Mesodermal cell (in vitro differentiated cells): Measurements from ENCODE around the gene SNX9. TPM values are rescaled to one million over a fixed set of nuclear protein-coding genes. Genes with fewer than 3 reads are reported as not detected.

Experiments used
- H3K27ac ChIP-seq: 2 replicates; pipeline ENCODE4 v1.7.0; 2013; ENCODE audit warnings: mild to moderate bottlenecking, low read depth, low read length, moderate library complexity; ENCODE audit not compliant: severe bottlenecking
- H3K36me3 ChIP-seq: 2 replicates; pipeline ENCODE4 v1.7.1; 2013; ENCODE audit warnings: mild to moderate bottlenecking, low read length, moderate library complexity; ENCODE audit not compliant: control insufficient read depth, insufficient read depth
- H3K4me1 ChIP-seq: one replicate; pipeline ENCODE4 v1.7.1; 2013; ENCODE audit warnings: mild to moderate bottlenecking, low read length; ENCODE audit not compliant: insufficient read depth, control insufficient read depth, poor library complexity, severe bottlenecking
- H3K4me3 ChIP-seq: 2 replicates; pipeline ENCODE4 v1.7.0; 2013; ENCODE audit warnings: low read length, control low read depth, mild to moderate bottlenecking; ENCODE audit not compliant: insufficient read depth, poor library complexity, severe bottlenecking; ENCODE audit errors: extremely low read depth
- H3K9me3 ChIP-seq: 2 replicates; pipeline ENCODE4 v1.7.1; 2013; ENCODE audit warnings: mild to moderate bottlenecking, low read length, moderate library complexity; ENCODE audit not compliant: control insufficient read depth
- WGBS, 2 experiments: methylation state at CpG; one replicate each; pipeline ENCODE4 v1.1.5; 2013; ENCODE audit warnings: missing lambda C conversion rate in 2 of 2; ENCODE audit not compliant: insufficient coverage in 2 of 2; 5-methylcytosine and 5-hydroxymethylcytosine counted together
- polyA plus RNA-seq, 2 experiments: library from polyadenylated mRNA; stranded (reverse); fragments of 50-300 nt; gene quantifications; one replicate each; pipeline ENCODE4 v1.2.3, GENCODE V29; 2013

Gene SNX9
- 30.4 TPM for polyA plus RNA-seq (2013, experiment 1 of 2)
- 34.5 TPM for polyA plus RNA-seq (2013, experiment 2 of 2)

DNA sequence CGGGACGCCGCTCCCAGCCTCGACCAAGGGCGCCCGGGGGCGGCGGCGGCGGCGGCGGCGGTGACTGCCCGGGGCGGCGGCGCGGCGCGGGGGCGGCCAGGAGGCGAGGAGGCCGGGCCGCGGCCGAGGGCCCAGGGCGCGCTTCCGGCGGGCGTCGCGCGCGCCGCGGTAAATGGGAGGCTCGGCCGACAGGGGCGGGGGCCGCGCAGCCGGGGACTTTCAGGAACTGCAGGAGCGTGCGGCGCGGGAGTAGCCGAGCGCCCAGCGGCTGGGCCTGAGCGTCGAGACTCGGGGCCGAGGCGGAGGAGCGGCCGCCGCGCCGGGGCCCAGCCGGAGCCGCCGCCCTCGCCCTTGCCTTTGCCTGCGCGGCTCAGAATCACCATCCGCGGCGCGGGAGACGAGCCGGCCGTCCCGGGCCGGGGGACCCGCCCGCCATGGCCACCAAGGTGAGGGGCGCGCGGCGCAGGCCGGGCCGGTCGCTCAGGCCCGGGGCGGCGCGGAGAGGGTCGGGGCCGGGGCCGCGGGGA is at the start of gene SNX9:
Gene SNX9, plus strand, starts transcription at position 246 of the 527 bp plus-strand sequence. Its CDS starts 189 bp downstream, at position 435.
- H3K36me3 ChIP-seq, result no peaks in the 10 kb centered on the region
- peak within 1 kb of the TSS; percentile 69 for H3K27ac ChIP-seq
- no peaks in the 10 kb centered on the region for H3K9me3 ChIP-seq
- peaks cover 7% of the 10 kb centered on the region for H3K4me1 ChIP-seq
- 0% methylated on average over 70 to 72 of the region's 92 CpGs for WGBS, 2 experiments
- H3K4me3 ChIP-seq, result peak within 1 kb of the TSS; percentile 77

DNA sequence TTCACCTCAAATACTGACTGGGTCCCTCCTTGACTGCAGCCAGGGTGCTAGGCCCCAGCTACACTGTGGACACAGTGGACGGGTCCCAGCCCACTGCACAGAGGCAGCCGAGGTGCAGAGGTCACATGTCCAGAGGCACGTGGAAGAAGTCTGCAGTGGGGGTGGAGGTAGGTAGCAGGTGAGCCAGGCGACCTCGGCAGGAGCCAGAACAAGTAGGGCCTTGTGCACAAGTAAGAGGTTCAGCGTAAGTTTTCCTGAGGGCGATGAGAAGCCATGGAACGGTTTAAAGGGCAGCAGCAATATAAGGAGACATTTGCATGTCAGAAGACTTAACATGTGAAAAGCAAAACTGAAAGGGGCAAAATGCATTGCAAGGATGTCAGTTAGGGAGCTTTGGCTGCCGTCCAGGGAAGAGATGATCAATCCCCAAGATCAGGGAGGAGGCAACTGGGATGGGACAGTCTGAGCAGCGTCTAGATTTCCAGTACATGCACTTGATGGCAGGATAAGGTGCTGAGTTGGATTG is 49.7 kb upstream of the SNX9 start:
- no peak overlapping the region for H3K27ac ChIP-seq
- no peak overlapping the region for H3K4me3 ChIP-seq
- H3K36me3 ChIP-seq, result no peaks in the 10 kb centered on the region
- WGBS, 2 experiments, result 81 to 82% methylated on average over 10 of the region's 10 CpGs
- no peaks in the 10 kb centered on the region for H3K4me1 ChIP-seq
- H3K9me3 ChIP-seq, result no peaks in the 10 kb centered on the region

DNA sequence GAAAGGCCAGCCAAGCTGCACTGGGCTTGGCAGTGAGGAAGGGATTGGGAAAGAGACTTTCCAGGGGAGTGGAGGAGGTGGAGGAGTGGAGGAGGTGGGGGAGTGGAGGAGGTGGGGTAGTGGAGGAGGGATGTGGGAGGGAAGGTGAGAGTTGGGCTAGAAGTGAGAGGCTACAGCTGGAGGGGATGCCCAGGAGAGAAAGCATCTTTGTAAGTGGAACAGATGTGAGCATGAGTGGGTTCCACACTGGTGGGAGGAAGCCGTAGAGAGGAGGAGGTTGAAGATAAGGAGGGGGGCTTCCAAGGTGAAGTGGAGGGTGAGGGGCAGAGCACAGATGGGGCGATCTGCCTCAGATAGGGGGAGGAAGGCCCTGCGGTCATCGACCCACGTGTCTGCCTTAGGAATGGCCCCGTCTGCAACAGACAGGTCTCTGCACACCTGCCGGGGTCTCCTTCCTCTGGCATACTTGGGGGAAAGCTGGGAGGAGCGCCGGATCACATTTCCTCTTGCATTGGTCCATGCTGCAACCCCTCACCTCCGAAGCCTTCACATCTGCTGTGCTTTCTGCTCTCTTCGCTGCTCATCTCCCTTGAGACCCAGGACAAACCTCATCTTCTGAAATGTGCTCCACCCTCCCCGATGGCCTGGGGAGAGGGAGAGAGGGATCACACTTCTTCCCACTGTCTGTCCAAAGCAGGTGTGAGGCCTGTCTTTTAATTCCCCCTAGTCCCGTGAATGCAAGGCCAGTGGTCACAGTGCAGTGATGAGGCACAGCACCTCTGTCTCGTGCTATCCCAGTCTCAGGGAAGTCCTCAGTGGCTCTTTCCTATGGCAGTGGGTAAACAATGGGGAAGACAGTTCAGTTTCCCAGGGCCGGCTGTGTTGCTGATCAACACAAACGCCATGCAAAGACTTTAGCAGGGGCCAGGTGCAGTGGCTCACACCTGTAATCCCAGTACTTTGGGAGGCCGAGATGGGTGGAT is 48.6 kb upstream of the SNX9 start:
- 81 to 83% methylated on average over 13 to 16 of the region's 17 CpGs for WGBS, 2 experiments
- Histone ChIP-seq H3K27ac (no peak overlapping the region), H3K9me3 (no peaks in the 10 kb centered on the region), H3K36me3 (no peaks in the 10 kb centered on the region), H3K4me3 (no peak overlapping the region), H3K4me1 (no peaks in the 10 kb centered on the region)

DNA sequence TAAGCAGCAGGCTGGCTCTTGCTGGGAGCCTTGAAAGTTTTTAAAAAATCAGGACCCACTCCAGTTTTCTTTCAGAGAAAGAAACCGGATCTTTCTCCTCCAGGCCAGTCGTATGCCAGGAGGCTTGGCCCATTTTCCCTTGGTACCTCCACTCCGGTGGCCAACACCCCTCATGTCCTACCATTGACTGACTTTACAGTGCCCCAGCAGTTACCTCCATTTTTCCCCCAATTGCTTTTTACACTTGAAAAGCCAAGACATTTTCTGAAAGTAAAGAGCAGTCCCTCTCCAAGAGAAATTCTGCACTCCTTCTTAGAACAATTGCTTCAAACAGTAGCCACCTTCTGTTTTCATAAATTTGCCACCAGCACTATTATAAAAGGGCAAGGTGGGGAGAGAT is 47.7 kb upstream of the SNX9 start:
- no peaks in the 10 kb centered on the region for H3K36me3 ChIP-seq
- 93 to 100% methylated on average over 3 of the region's 3 CpGs for WGBS, 2 experiments
- H3K27ac ChIP-seq, result no peak overlapping the region
- no peaks in the 10 kb centered on the region for H3K9me3 ChIP-seq
- H3K4me3 ChIP-seq, result no peak overlapping the region
- H3K4me1 ChIP-seq, result no peaks in the 10 kb centered on the region

DNA sequence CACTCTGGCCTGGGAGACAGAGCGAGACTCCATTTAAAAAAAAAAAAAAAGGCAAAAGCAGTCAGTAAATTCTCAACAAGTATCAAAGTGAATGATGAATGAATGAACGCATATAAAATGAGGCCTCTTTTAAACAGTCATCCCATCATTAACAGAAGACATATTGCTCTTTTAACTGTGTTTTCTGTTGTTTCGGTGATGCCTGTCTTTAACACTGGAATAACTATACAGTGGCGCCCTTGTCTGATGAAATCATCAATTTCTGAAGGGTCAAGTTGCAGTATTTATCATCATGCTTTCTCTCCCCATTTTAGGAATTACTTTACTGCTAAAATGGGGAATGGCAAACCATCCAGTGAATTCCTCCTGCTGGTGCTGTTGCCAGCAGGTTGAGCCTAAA is 45.7 kb upstream of the SNX9 start:
- 92 to 100% methylated on average over 2 of the region's 4 CpGs for WGBS, 2 experiments
- Histone ChIP-seq H3K4me3 (no peak overlapping the region), H3K27ac (no peak overlapping the region), H3K9me3 (no peaks in the 10 kb centered on the region), H3K36me3 (no peaks in the 10 kb centered on the region), H3K4me1 (no peaks in the 10 kb centered on the region)

DNA sequence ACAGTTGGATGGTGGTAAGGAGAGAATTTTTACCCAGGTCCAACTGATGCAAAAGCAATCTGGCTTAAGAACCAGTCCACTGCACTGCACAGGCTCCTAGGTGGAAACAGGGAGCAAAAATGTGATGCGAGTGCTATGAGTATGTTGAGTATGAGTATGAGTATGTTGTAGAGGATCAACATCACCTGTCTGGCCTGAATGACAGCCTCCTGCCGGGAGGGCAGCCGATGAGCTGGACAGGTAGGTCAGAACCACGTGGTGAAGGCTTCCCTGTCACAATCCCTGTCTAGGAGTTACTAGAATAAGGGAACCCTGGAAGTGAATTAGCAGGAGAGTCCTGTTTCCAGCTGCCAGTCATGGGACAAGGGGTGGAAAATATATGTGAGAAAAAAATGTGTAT is 44.3 kb upstream of the SNX9 start:
- Histone ChIP-seq H3K36me3 (no peaks in the 10 kb centered on the region), H3K9me3 (no peaks in the 10 kb centered on the region), H3K27ac (no peak overlapping the region), H3K4me1 (no peaks in the 10 kb centered on the region), H3K4me3 (no peak overlapping the region)
- WGBS, 2 experiments, result 92 to 100% methylated on average over 2 to 4 of the region's 4 CpGs

DNA sequence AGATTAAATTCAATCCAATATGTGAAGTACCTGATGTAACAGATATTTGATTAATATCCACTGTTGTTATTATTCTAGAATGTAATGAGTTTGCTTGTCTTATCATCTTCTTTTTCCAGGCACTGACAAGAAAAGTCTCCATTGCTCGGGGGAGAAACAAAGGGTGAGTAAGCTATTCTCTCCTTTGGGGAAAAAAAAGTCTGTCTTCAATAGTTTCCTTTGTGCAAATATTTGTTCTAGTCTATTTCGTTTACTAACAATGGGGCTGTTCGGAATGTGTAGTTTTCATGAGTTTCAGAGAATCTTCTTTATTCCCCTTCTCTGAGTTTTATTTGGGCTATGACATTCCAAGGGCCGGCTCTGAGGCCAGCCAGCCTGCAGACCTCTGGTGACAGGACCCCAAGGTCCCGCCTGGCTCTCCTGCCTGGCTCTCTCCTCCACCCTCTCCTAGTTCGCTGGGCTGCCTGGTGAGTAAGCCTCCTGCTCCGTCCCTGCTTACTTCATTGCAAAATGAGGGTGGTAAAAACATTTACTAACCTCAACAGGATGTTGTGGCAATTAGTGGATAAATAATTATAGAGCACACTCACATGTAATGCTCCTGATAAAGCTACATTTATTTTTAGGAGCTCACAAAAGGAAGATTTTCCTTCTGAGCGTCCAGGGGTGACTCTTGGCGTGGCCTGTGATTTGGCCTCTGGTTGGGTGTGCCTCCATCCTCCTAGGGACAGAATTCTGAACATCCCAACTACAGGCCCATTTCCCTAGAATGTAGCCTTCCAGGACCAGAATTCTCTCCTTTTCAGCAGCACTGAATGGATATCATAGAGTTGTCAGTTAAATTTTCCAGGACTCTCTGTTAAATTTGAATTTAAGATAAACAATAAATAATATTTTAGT is 43.1 kb upstream of the SNX9 start:
- Histone ChIP-seq H3K36me3 (no peaks in the 10 kb centered on the region), H3K4me1 (no peaks in the 10 kb centered on the region), H3K4me3 (no peak overlapping the region), H3K27ac (no peak overlapping the region), H3K9me3 (no peaks in the 10 kb centered on the region)
- WGBS, 2 experiments, result 95 to 100% methylated on average over 2 to 4 of the region's 9 CpGs

DNA sequence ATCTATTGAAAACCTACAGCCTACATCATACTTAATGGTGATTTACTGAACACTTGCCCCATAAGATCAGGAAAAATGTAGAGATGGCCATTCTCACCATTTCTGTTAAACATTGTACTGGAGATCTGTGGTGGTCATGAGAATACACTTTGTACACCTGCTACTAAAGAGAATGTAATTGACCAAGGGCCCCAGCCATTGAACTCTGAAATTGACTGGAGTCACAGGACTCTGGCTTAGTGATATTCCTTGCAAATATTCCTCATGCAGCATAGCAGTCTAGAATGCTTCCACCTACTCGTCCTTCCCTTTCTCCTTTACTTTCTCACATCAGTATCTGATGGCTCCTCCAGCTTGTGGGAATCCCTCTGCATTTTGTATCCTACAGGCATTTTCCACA is 37.4 kb upstream of the SNX9 start:
- Histone ChIP-seq H3K27ac (no peak overlapping the region), H3K9me3 (no peaks in the 10 kb centered on the region), H3K4me1 (no peaks in the 10 kb centered on the region), H3K4me3 (no peak overlapping the region), H3K36me3 (no peaks in the 10 kb centered on the region)
- WGBS, 2 experiments, result 64 to 90% methylated on average over 1 of the region's 1 CpG

DNA sequence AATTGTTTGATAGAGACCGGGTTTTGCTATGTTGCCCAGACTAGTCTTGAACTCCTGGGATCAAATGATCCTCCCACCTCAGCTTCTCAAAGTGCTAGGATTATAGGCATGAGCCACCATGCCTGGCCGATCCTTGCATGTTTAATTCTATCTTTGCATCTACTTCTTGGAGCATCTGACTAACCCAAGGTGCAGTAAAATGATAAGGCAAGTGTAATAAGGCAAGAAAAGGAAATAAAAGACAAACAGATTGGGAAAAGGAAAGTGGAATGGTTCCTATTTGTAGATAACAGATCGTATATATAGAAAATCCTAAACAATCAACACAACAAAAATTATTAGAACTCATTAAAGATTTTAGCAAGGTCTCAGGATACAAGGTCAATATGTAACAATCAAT is 36.8 kb upstream of the SNX9 start:
- Histone ChIP-seq H3K4me3 (no peak overlapping the region), H3K36me3 (no peaks in the 10 kb centered on the region), H3K4me1 (no peaks in the 10 kb centered on the region), H3K9me3 (no peaks in the 10 kb centered on the region), H3K27ac (no peak overlapping the region)
- 100% methylated on average over 1 of the region's 3 CpGs; no CpG with 5 or more reads in 1 of the 2 experiments for WGBS, 2 experiments

DNA sequence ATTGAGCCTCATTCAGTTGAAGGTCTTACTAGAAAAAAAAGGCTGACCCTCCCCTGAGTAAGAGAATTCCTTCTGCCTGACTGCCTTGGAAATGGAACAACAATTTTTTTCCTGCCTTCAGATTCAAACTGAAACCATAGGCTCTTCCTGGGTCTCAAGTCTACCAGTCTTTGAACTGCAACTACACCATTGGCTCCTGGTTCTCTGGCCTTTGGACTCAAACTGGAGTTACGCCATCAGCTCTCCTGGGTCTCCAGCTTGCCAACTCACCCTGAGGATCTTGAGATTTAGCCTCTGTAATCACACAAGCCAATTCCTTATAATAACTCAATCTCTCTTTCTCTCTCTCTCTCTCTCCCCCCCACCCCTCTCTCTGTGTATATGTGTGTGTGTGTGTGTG is 36.0 kb upstream of the SNX9 start:
- 83 to 100% methylated on average over 1 of the region's 1 CpG for WGBS, 2 experiments

More for the DNA sequence above, 36.0 kb upstream of the SNX9 start:
- Histone ChIP-seq H3K27ac (no peak overlapping the region), H3K4me1 (no peaks in the 10 kb centered on the region), H3K36me3 (no peaks in the 10 kb centered on the region), H3K9me3 (no peaks in the 10 kb centered on the region), H3K4me3 (no peak overlapping the region)
